Gastroesophageal sphincter (tissue), 4 donors: Measurements from ENCODE around the gene MT1X. TPM values are rescaled to one million over a fixed set of nuclear protein-coding genes. Genes with fewer than 3 reads are reported as not detected.

Experiments
- ATAC-seq: fragments of 150-250 bp; one replicate; pipeline ENCODE4 v1.9.1; 2016; ENCODE audit warnings: mild to moderate bottlenecking, moderate library complexity
- H3K27ac ChIP-seq, 4 donors: fragments of 200-600 bp; sonication (generic) in 3 of 4; 1 replicate in 3 of 4; 2 replicates in 1 of 4; pipeline ENCODE4 v1.5.1; 2016 to 2019
- H3K27me3 ChIP-seq: fragments of 200-600 bp; sonication (generic); one replicate; pipeline ENCODE4 v1.5.1; 2019
- H3K36me3 ChIP-seq, 2 donors: fragments of 200-600 bp; sonication (generic); one replicate each; pipeline ENCODE4 v1.5.1; 2019; ENCODE audit warnings: control low read depth in 1 of 2
- H3K4me1 ChIP-seq, 3 donors: fragments of 200-600 bp; sonication (generic); 1 replicate in 2 of 3; 2 replicates in 1 of 3; pipeline ENCODE4 v1.5.1; 2016 to 2019; ENCODE audit warnings: control low read depth in 2 of 3
- H3K4me3 ChIP-seq, 2 donors: fragments of 200-600 bp; sonication (generic); one replicate each; pipeline ENCODE4 v1.5.1; 2019; ENCODE audit warnings: mild to moderate bottlenecking in 1 of 2, moderate library complexity in 1 of 2
- H3K9me3 ChIP-seq, 3 donors: fragments of 200-600 bp; sonication (generic); one replicate each; pipeline ENCODE4 v1.5.1; 2017 to 2019; ENCODE audit warnings: control low read depth in 2 of 3
- CTCF ChIP-seq, 4 experiments: fragments of 200-600 bp in 2 of 4; fragments of 450-650 bp in 2 of 4; sonication (generic) in 1 of 4; IDR thresholded peaks; one replicate each; pipeline ENCODE4 v1.5.1; 2017 to 2019; ENCODE audit warnings: antibody characterized with exemption in 4 of 4, mild to moderate bottlenecking in 2 of 4, moderate library complexity in 2 of 4
- EP300 ChIP-seq: sonication (generic); formaldehyde crosslinking; IDR thresholded peaks from one replicate; pipeline ENCODE4 v1.6.1; 2017; ENCODE audit warnings: antibody characterized with exemption, mild to moderate bottlenecking
- POLR2A ChIP-seq, 2 donors: fragments of 450-650 bp; IDR thresholded peaks; one replicate each; pipeline ENCODE4 v1.6.1; 2017; ENCODE audit warnings: antibody characterized with exemption in 2 of 2, mild to moderate bottlenecking in 2 of 2, moderate library complexity in 1 of 2
- POLR2AphosphoS5 ChIP-seq: sonication (generic); formaldehyde crosslinking; IDR thresholded peaks from one replicate; pipeline ENCODE4 v1.6.1; 2017; ENCODE audit warnings: antibody characterized with exemption
- WGBS, 2 donors: methylation state at CpG; one replicate each; pipeline ENCODE4 v1.1.5; 2018; ENCODE audit warnings: low coverage in 1 of 2; 5-methylcytosine and 5-hydroxymethylcytosine counted together
- total RNA-seq, 4 donors: library from RNA; depleted of rRNA; stranded (reverse); fragments of >200 nt; gene quantifications; one replicate each; pipeline ENCODE4 v1.1.0, GENCODE V29; 2016

MT1X gene
- total RNA-seq, 4 donors from 2014 or later: 265 to 685 (median 330) TPM

DNA sequence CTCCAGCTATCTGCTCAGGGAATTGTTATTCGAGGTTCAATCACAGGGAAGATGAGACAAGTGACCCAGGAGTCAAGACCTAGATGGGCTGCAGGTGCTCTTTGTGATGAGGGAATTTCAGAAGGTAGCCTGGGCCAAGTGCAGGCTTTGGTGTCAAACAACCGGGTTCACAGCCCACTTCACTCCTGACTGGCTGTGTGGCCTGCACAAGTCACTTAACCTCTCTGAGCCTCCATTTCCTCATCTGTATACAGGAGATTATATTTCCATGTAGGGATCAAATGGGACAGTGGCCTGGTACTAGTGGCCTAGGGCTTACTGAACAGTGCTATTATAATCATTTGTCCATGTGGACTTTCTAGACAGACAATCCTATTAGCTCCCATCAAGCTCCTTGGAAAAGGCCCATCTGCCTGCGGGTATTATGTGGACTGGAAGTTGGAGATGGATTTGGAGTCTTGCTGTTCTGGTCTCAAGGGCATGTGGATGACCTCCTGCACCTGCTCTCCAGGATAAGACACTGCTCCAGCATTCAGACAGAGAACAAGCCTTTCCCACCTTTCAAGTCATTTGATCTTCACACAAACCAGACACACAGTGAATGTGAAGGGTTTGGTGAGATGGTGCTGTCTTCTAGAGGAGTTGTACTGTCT, 3.1 kb upstream of the MT1X start:
- Histone ChIP-seq H3K27ac (no peak overlapping the region), H3K36me3 (no peaks in the 10 kb centered on the region)

GRCh38 chr16:56679818-56680217, 2.5 kb upstream of the MT1X start:
- ATAC-seq: no peak

More for the DNA sequence above, 3.1 kb upstream of the MT1X start:
- H3K27me3 ChIP-seq: peaks cover 29% of the 10 kb centered on the region
- TF ChIP-seq POLR2A (IDR thresholded peaks at IDR 0.05): no peak
- no peak for TF ChIP-seq POLR2AphosphoS5
- WGBS, 2 donors: 100% methylated on average over 1 to 2 of the region's 3 CpGs
- no peak for ATAC-seq
- H3K9me3 ChIP-seq: no peaks in the 10 kb centered on the region
- H3K4me3 ChIP-seq: no peak overlapping the region
- peaks cover 0 to 38% (median 15%) of the 10 kb centered on the region in 3 donors for H3K4me1 ChIP-seq

GRCh38 chr16:56682703-56683397, 580 bp downstream of the MT1X start:
- peak overlapping the region; percentile 61 to 66 for H3K4me3 ChIP-seq
- WGBS, 2 donors: 60% methylated on average over 1 of the region's 8 CpGs; no CpG with 5 or more reads in 1 of the 2 donors
- no peak for TF ChIP-seq POLR2A (IDR thresholded peaks at IDR 0.05)
- no peaks in the 10 kb centered on the region for H3K36me3 ChIP-seq
- no peaks in the 10 kb centered on the region for H3K9me3 ChIP-seq
- H3K27ac ChIP-seq: peak overlapping the region; percentile 45 to 88 (median 81)
- H3K27me3 ChIP-seq: no peaks in the 10 kb centered on the region
- no peak for ATAC-seq
- peaks cover 0 to 40% (median 14%) of the 10 kb centered on the region in 3 donors for H3K4me1 ChIP-seq

More at GRCh38 chr16:56679818-56680217, 2.5 kb upstream of the MT1X start:
- H3K27me3 ChIP-seq: peaks cover 23% of the 10 kb centered on the region
- peaks cover 0 to 44% (median 18%) of the 10 kb centered on the region in 3 donors for H3K4me1 ChIP-seq
- WGBS, 2 donors: 69 to 77% methylated on average over 3 to 4 of the region's 6 CpGs
- no peak for TF ChIP-seq EP300
- no peak for TF ChIP-seq CTCF (IDR thresholded peaks at IDR 0.05)
- TF ChIP-seq POLR2A (IDR thresholded peaks at IDR 0.05): no peak
- TF ChIP-seq POLR2AphosphoS5: no peak
- no peak overlapping the region for H3K27ac ChIP-seq
- H3K4me3 ChIP-seq: no peak overlapping the region
- H3K36me3 ChIP-seq: no peaks in the 10 kb centered on the region
- no peaks in the 10 kb centered on the region for H3K9me3 ChIP-seq

- 88 to 100% methylated on average over 1 to 2 of the region's 5 CpGs for WGBS, 2 donors
- no peaks in the 10 kb centered on the region for H3K27me3 ChIP-seq
- H3K36me3 ChIP-seq: no peaks in the 10 kb centered on the region
- H3K9me3 ChIP-seq: no peaks in the 10 kb centered on the region
- H3K4me3 ChIP-seq: peak overlapping the region; percentile 61 to 66
- peak overlapping the region; percentile 4 to 88 (median 55) for H3K27ac ChIP-seq
- peaks cover 0 to 40% (median 14%) of the 10 kb centered on the region in 3 donors for H3K4me1 ChIP-seq
- no peak for ATAC-seq
- TF ChIP-seq POLR2AphosphoS5 (no peak), CTCF (IDR thresholded peaks at IDR 0.05) (no peak), POLR2A (IDR thresholded peaks at IDR 0.05) (no peak), EP300 (no peak)
Observed at GRCh38 chr16:56683424-56684172, 1.3 kb downstream of the MT1X start.

- Histone ChIP-seq H3K36me3 (no peaks in the 10 kb centered on the region), H3K27me3 (no peaks in the 10 kb centered on the region), H3K4me1 (peaks cover 0 to 40% (median 14%) of the 10 kb centered on the region in 3 donors), H3K9me3 (no peaks in the 10 kb centered on the region), H3K4me3 (peak overlapping the region; percentile 61 to 66), H3K27ac (peak overlapping the region in 3 of 4 donors; percentile 48 to 88 (median 59))
- TF ChIP-seq POLR2AphosphoS5: no peak
- TF ChIP-seq CTCF (IDR thresholded peaks at IDR 0.05): no peak
- TF ChIP-seq EP300: no peak
- no peak for TF ChIP-seq POLR2A (IDR thresholded peaks at IDR 0.05)
- no peak for ATAC-seq
- 55 to 60% methylated on average over 3 to 4 of the region's 4 CpGs for WGBS, 2 donors
Observed at GRCh38 chr16:56684256-56684925, 2.1 kb downstream of the MT1X start.
